Transverse colon (tissue), 4 donors: ENCODE data around the gene RFX3.

Experiments
- CTCF ChIP-seq, 5 experiments: fragments of 200-600 bp in 3 of 5; fragments of 450-650 bp in 2 of 5; sonication (generic) in 3 of 5; IDR thresholded peaks; 1 replicate in 2 of 5; 2 replicates in 3 of 5; pipeline ENCODE4 v1.5.1; 2016 to 2017; ENCODE audit warnings: antibody characterized with exemption in 5 of 5, inconsistent platforms in 3 of 5, mild to moderate bottlenecking in 2 of 5, moderate library complexity in 1 of 5
- EP300 ChIP-seq: sonication (generic); formaldehyde crosslinking; IDR thresholded peaks from one replicate; pipeline ENCODE4 v1.6.1; 2017; ENCODE audit warnings: antibody characterized with exemption, low read depth
- POLR2A ChIP-seq: fragments of 450-650 bp; IDR thresholded peaks from one replicate; pipeline ENCODE4 v1.6.1; 2016; ENCODE audit warnings: antibody characterized with exemption, mild to moderate bottlenecking, moderate library complexity
- POLR2AphosphoS5 ChIP-seq, 3 donors: sonication (generic); formaldehyde crosslinking; IDR thresholded peaks; one replicate each; pipeline ENCODE4 v1.6.1; 2016; ENCODE audit warnings: antibody characterized with exemption in 3 of 3

DNA sequence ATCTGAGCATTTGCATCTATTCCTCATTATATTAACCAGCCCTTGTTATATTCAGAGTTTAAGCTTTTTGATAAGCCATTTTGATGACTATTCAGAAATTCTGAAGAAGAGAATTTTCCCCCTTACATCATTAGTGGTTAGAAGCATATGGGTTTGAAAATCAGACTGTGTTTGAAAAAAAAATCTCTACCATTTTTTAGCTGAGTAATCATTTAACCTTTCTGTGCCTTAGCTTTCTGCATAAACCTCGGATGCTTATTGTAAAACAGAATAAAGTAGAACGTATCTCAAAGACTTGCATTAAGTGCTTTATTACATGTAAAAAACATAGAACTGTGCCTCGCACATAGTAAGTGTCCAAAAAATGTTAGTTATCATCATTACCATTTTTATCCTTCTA, 278.6 kb downstream of the RFX3 start:
- TF ChIP-seq CTCF (IDR thresholded peaks at IDR 0.05) (no peak), POLR2A (no peak), POLR2AphosphoS5 (IDR thresholded peaks at IDR 0.05) (no peak), EP300 (no peak)
